Measurements from ENCODE around the gene FANCC.

Gene FANCC

GRCh38 chr9:95062596-95063065, 254.9 kb downstream of the FANCC start:
- TF ChIP-seq CTCF (IDR thresholded peaks at IDR 0.05; ENCODE audit: extremely low read depth, missing control alignments) = no peak
- no peak for DNase-seq (ENCODE audit: low spot score)

GRCh38 chr9:95061916-95062595, 255.5 kb downstream of the FANCC start:
- no peak for DNase-seq (ENCODE audit: low spot score)
- TF ChIP-seq CTCF (IDR thresholded peaks at IDR 0.05; ENCODE audit: extremely low read depth, missing control alignments) = no peak

GRCh38 chr9:95060916-95061315, 256.6 kb downstream of the FANCC start:
- TF ChIP-seq CTCF (IDR thresholded peaks at IDR 0.05; ENCODE audit: extremely low read depth, missing control alignments) = no peak
- no peak for DNase-seq (ENCODE audit: low spot score)

DNA sequence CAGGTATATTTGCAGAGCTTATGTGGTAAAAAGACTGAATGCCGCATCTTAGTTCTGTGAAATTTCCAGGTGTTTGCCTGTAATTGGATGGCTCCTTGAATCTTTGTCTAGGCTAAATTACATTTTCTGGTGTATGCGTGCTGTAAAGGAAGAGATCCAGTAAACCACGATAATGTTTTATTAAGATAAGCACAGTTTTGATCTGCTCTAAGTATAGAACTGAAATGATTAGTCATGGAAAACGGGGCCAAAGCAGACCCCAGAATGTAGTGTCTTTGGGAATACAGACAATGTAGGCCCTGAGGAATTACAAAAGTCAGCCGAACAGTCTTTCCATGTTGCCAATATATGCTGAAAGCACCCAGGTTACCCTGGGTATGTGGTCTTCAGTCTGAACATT, 257.3 kb downstream of the FANCC start:
- no peak for DNase-seq (ENCODE audit: low spot score)
- TF ChIP-seq CTCF (IDR thresholded peaks at IDR 0.05; ENCODE audit: extremely low read depth, missing control alignments) = no peak

DNA sequence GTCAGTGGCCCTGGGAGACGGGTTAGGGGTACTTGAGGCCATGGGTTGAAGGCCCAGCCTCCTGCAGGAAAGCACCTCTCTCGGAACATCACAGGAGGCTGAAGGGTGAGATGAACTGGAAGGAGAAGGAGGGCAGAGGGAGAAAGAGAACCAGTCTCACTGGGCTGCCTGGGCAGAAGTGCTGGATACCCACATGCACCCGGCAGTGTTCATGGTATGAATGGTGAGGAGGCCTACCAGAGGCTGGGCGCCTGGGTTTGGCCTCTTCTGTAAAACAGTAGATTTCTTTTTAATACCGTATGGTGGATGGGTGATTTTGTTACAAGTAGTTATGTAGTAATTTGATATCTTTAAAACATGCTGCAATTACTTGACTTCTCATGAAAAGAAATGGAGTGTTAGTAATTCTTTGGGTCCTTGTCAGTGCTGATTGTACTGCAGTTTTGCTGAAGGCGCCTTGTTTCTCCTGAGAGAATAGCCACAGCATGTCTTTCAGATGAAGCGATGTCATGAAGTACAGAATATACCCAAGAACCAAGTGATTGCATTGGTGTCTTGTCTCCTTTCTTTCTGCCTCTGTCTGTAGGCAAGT, 258.6 kb downstream of the FANCC start:
- DNase-seq (ENCODE audit: low spot score) = no peak
- TF ChIP-seq CTCF (IDR thresholded peaks at IDR 0.05; ENCODE audit: extremely low read depth, missing control alignments) = no peak

- TF ChIP-seq CTCF (IDR thresholded peaks at IDR 0.05; ENCODE audit: extremely low read depth, missing control alignments) = no peak
- no peak for DNase-seq (ENCODE audit: low spot score)
These were observed 259.3 kb downstream of the FANCC start for GRCh38 chr9:95058121-95058785.

- no peak for DNase-seq (ENCODE audit: low spot score)
- TF ChIP-seq CTCF (IDR thresholded peaks at IDR 0.05; ENCODE audit: extremely low read depth, missing control alignments) = no peak
These were observed 260.4 kb downstream of the FANCC start for GRCh38 chr9:95057101-95057500.

Measured in GM20000 (cell line).